ENCODE measurements around the gene RITA1.

RITA1 gene

DNA sequence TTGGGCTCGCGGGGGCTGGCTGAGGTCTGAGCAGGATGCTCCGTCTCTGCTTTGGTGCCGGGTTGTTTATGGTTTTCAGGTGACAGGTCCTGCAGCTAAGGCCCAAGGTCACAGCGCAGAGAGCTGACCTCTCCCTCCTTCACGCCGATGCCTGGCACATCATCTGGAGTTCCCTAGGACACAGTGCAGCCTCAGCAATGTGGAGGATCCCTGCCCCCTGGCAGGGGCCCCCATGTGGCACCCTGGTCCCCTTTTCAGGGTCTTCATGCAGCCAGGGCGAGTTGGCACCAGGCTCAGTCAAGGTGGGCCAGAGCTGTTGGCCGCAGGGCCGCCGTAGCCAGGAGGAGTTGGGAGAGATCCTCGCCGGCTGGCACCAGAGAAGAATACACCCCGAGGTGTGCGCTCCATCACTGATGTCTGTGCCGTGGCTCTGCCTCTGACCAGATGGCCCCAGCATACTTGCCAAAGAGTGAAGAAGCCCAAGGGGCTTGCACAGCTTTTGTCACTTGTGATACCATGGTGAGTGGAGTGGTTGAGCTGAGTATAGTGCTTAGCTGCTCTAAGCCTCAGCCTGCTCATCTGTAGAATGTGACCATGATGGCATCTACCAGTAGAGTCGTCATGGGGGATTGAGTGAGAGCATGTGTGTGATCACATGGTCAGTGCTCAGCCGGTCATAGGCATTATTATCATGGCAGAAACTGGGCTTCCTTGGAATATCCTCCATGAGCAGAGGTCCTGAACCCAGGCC is 46.7 kb downstream of the RITA1 start:
- no peak for DNase-seq

DNA sequence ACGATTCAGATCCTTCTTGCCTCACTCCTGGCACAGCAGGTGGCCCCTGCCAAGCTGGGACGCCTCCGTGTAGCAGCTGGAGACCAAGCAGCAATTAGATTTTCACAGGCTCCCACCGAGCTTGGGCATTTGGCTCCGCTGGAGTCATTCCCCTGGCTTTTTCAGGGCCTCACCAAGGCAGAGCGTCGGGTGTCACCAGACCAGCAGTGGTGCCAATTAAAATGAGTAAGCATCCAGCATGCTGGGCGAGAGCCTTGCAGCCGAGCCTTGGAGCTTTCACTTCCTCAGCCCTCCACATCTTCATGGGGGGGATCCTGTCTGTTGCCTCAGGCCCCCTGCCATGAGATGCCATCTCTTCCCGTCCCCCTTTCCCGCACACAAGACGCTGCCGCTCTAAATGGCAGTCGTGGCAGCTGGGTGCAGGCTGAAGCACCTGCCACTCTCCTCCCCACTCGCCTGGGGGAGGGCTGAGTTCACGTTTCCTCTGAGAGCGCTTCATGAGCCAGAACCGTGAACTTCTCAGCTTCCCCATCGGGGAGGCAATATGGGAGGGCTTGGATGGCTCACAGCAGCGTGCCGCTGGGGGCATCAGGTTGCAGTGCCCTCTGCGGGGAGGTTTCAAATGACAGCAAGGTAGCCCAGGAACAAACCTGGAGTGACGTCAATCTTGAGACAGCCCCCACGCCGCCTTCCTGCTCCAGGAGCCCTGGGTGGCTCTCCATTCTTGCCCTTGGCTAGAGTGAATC is 47.5 kb downstream of the RITA1 start:
- DNase-seq, result peak; percentile 75 to 85

DNA sequence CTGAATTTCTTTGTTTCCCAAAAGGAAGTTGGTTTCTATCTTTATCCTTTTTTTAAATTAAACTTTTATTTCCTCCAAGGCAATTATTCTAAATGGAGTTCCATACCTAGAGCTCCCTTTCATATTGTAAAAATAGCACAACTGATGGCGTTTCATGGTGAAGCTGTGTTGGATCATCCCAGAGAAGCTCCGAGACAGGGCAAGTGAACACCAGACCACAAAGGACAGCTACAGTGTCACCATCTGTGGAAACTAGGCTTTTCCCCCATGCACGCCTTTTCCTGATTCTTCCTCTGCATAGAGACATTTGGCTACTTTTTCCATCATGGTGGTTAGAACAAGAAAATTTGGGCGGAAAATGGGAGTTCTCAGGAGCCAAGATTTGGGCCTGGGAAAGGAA is 48.4 kb downstream of the RITA1 start:
- DNase-seq, result no peak

DNA sequence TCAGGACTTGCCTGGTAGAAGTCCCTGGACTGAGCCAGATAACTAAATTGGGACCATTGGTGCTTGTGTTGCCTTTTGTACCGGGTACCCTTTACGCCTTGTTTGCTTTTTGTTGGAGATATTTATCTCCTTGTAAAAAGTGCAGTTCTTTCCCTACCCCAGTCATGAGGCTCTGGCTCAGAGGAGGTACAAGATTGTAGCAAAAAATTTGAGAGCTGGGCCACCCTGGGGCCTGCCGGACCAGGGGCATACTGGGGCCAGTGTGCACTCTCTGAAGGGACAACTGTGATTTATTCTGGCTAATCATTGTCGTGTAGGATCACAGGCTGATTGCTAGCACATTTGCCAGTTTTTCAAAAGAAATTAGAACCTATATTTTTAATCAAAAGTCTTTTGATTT is 49.0 kb downstream of the RITA1 start:
- no peak for DNase-seq

DNA sequence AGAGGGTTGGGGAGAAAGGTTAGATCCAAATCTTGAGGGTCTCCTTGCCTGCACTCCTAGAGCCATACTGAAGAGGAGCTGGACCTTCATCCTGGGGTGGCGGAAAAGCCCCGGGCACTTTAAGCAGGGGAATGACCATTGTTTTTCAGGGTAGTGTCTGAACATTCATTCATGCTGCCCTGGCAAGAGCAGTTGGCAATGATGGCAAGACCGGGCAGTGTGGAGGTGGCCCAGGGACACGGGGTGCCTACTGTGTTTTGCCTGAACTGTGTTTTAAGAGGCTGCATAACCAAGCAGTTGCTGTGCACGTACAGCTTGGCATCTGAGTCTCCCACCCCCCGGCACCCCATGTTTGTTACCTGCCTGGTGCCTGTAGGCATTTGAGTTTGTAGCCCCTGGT is 50.5 kb downstream of the RITA1 start:
- DNase-seq, result no peak

DNA sequence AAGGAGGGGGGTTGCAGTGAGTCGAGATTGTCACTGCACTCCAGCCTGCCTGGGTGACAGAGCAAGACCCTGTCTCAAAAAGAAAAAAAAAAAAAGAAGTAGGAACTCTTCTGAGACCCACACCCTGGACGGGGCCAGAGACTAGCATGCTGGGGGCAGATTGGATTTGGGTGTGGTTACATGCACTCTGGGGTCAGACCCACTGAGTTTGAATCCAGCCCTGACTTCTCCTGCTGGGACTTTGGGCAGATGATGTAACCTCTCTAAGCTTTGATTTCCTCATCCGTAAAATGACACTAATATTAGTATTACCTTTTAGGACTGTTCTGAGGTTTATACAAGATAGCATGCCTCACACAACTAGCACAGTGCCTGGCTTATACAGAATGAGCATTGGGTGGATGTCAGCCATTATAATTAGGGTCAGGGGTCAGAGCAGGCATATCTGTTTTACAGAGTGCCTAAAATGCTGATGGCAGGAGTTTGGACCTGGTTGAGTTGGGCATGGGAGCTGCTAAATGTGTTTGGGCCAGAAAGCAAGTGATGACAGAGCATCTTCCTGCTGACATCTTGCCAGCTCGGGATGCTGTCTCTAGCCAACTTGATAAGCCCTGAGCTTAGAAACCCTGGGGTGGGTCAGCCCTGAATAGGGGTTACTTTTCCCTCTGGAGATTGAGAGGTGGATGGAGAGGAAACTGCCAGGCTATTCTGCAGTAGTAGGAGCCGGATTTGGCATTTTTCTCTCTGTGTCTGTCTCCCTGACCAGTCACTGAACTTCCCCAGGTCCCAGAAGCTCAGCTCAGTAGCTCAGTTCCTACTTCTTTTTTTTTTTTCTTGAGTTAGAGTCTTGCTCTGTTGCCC is 51.2 kb downstream of the RITA1 start:
- DNase-seq, result no peak

DNA sequence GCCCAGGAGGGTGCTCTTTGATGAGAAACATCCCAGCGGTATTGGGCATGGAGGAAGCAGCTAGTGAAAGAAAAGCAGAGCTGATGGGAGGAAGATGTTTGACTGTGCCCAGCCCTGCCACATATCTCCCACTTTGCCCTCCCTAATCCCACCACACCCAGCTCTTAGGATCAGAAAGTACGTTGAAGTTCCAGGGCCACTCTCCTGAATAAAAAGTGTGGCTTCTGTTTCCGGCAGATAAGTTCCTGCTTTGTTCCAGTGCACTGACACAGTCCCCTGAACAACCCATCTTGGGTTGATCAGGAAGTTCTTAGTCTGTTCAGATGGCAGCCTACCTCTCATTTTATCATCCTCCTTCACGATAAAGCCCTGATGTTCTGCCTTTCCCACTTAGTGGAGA is 52.2 kb downstream of the RITA1 start:
- DNase-seq, result no peak

DNA sequence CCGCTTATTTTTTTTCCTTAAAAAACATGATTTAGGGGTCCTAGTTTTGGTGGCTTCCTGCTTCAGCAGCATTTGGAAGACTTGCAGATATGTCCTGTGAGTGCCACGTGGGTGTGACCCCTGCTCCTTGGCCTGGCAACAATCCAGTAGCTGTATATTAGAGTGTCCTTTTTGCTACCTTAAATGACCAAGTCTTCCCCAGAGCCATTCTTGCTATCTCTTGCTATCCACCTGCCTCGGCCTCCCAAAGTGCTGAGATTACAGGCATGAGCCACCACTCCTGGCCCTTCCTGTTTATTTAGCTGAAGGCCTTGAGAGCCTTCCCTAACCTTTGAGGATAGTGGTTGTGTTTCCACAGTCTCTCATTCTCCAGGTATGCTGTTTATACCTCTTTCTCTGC is 52.8 kb downstream of the RITA1 start:
- no peak for DNase-seq

DNA sequence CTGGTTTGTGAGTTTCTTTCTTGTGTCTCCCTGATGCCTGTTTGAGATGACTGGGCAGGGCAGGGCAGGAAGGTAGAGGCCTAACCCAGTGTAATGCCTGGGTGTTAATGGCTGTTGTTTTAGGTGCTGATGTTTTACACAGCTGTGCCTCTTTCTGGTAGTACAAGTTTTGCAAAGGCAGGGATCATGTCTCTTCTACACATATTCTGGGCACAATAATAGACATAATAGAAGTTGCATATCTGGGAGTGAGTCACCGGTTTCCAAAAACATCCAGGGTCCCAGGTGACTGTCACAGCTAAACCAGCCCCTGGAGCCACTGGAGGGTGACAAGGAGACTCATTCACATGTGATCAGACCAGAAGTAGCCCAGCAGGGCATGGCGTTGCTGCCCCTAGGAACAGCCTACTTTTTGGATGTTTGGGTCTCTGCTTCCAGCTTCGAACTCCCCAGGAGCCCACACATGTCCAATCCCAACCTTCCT is 53.8 kb downstream of the RITA1 start:
- DNase-seq, result no peak

DNA sequence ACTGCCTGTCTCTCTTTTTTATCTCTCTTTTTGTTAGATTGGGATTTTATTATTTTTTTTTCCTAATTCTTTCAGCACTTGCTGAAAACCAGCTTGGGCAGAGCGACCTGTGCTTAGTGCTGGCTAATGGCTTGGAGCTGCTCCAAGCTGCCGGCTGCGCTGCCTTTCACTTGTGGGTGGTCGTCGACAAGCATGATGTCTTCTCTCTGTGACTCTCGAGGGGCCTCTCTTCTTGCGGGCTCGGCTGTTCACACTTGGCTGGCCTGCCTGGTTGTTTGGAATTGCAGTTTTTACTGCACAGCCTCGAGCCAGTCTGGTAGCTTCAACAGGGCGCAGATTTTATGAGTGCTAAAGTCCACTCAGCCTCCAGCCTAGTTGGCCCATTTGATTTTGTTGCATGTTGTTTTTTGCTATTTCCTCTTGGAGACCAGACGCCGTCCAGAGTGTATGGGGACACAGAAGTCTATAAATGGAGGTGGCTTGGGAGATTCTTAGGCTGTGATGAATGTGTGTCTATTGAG is 54.4 kb downstream of the RITA1 start:
- DNase-seq, result no peak

DNA sequence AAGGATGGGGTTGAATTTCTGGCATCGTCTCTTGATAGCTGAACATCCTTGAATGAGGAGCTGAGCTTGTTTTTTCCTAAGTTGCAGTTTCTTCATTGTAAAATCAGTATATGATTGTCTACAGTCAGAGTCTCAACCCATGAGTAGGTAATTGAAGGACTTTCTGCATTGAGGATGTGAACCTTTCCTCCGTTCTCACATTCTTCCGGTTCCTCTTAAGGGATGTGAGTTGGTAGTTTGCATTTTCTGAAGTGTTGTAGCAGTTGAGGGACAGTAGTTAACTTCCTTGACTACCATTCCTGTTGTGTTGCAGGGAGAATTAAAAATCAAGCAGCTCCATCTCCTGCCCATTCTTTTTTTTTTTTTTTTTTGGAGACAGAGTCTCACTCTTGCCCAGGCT is 54.9 kb downstream of the RITA1 start:
- no peak for DNase-seq

DNA sequence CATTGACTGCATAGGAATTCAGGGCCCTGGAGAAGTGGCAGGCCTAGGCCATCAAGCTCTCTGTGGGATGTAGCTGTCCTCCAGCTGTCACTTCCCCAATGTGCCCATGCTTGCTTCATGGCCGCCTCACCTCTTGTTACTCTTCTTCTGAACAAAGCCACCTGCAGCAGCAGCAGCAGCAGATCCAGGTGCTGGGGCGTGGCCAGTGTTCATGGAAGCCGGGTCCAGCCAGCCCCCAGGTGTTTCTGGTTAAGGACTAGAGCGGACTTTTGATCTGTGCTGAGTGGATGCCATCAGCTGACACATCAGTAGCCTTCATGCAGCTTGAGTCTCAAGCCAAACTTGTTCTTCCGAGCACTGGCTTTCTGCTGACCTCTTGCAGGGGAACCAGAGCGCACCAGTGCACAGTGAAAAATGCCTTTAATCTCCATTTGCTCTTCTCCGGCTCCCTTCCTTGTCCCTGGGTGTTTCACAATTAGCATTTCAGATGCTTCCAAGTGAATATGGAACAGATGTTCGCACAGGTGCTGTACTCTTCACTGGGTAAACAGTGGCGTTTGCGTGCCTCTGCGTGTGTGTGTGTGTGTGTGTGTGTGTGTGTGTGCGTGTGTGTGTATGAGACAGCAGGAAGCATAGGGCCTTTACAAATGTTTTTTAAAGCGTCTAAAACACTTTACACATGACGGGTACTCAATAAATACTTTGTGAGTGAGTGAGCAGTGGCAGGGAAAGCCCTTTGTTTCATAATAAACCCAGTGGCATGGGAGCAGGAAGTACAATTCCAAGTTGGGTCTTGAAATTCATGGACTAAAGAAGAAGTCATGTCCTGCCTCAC is 55.9 kb downstream of the RITA1 start:
- no peak for DNase-seq

Data from CD4-positive, alpha-beta T cell treated with Interferon alpha-2 for 1 hour (primary cell).